Ishikawa (cell line): ENCODE data around the gene APOL2.

ENCODE experiments used
- CEBPB ChIP-seq: IDR thresholded peaks from 2 replicates; pipeline ENCODE4 v1.6.1; 2012
- CREB1 ChIP-seq: IDR thresholded peaks from 2 replicates; pipeline ENCODE4 v1.6.1; 2012; ENCODE audit warnings: low read depth
- EGR1 ChIP-seq: IDR thresholded peaks from 2 replicates; pipeline ENCODE4 v1.6.1; 2012
- EP300 ChIP-seq: IDR thresholded peaks from 2 replicates; pipeline ENCODE4 v1.6.1; 2012; ENCODE audit warnings: borderline replicate concordance
- FOXM1 ChIP-seq: IDR thresholded peaks from 2 replicates; pipeline ENCODE4 v1.6.1; 2012; ENCODE audit warnings: low read depth, borderline replicate concordance
- MAX ChIP-seq: IDR thresholded peaks from 2 replicates; pipeline ENCODE4 v1.6.1; 2012
- NFIC ChIP-seq: IDR thresholded peaks from 2 replicates; pipeline ENCODE4 v1.6.1; 2012
- RAD21 ChIP-seq: IDR thresholded peaks from 2 replicates; pipeline ENCODE4 v1.6.1; 2012; ENCODE audit warnings: low read depth
- REST ChIP-seq: IDR thresholded peaks from 2 replicates; pipeline ENCODE4 v1.6.1; 2012; ENCODE audit warnings: low read depth, mild to moderate bottlenecking
- TAF1 ChIP-seq: IDR thresholded peaks from 2 replicates; pipeline ENCODE4 v1.6.1; 2012; ENCODE audit warnings: low read depth, mild to moderate bottlenecking
- TCF12 ChIP-seq: IDR thresholded peaks from 2 replicates; pipeline ENCODE4 v1.6.1; 2012; ENCODE audit warnings: low read depth
- TEAD4 ChIP-seq: IDR thresholded peaks from 2 replicates; pipeline ENCODE4 v1.6.1; 2012
- USF1 ChIP-seq: IDR thresholded peaks from 2 replicates; pipeline ENCODE4 v1.6.1; 2012
- YY1 ChIP-seq: IDR thresholded peaks from 2 replicates; pipeline ENCODE4 v1.6.1; 2012; ENCODE audit warnings: low read depth
- ZBTB7A ChIP-seq: IDR thresholded peaks from 2 replicates; pipeline ENCODE4 v1.6.1; 2012; ENCODE audit warnings: low read depth

The APOL2 gene

GRCh38 chr22:36267896-36268485, 28.7 kb upstream of the APOL2 start:
- no peak for TF ChIP-seq YY1
- TF ChIP-seq EP300 = no peak
- no peak for TF ChIP-seq FOXM1
- no peak for TF ChIP-seq TCF12
- no peak for TF ChIP-seq TAF1
- TF ChIP-seq MAX = no peak
- TF ChIP-seq CEBPB = no peak

- TF ChIP-seq TAF1 (no peak), USF1 (no peak), FOXM1 (no peak), CREB1 (no peak), EP300 (no peak), RAD21 (no peak), MAX (no peak), CEBPB (no peak), TEAD4 (no peak)
These were observed 27.7 kb upstream of the APOL2 start for GRCh38 chr22:36267058-36267457.

- TF ChIP-seq CREB1 (no peak), TCF12 (no peak), ZBTB7A (no peak), USF1 (no peak), NFIC (no peak), FOXM1 (no peak), CEBPB (no peak), RAD21 (no peak), YY1 (no peak), MAX (no peak), EGR1 (no peak), TEAD4 (no peak), REST (no peak), EP300 (no peak), TAF1 (no peak)
These were observed 20.4 kb upstream of the APOL2 start for GRCh38 chr22:36259615-36260300.

- no peak for TF ChIP-seq EP300
- no peak for TF ChIP-seq EGR1
- no peak for TF ChIP-seq TCF12
- no peak for TF ChIP-seq MAX
- no peak for TF ChIP-seq RAD21
- no peak for TF ChIP-seq CREB1
- no peak for TF ChIP-seq TEAD4
- TF ChIP-seq USF1 = no peak
- no peak for TF ChIP-seq NFIC
- no peak for TF ChIP-seq ZBTB7A
- TF ChIP-seq CEBPB = no peak
- no peak for TF ChIP-seq FOXM1
- no peak for TF ChIP-seq TAF1
- no peak for TF ChIP-seq REST
- TF ChIP-seq YY1 = no peak
These were observed 19.6 kb upstream of the APOL2 start for GRCh38 chr22:36258701-36259614.
